Loucy (cell line): ENCODE measurements around the gene CELF4.

Experiments used
- EZH2phosphoT487 ChIP-seq: fragments of 200-600 bp; IDR thresholded peaks from 2 replicates; pipeline ENCODE4 v1.6.1; 2018; ENCODE audit warnings: antibody characterized with exemption, mild to moderate bottlenecking, moderate library complexity, borderline replicate concordance
- TF ChIP-seq, protein P1 (sequence below): fragments of 200-600 bp; sonication (generic); conservative IDR thresholded peaks from 2 replicates; pipeline ENCODE4 v1.5.1; 2014; ENCODE audit warnings: mild to moderate bottlenecking, antibody characterized with exemption, low read length

DNA sequence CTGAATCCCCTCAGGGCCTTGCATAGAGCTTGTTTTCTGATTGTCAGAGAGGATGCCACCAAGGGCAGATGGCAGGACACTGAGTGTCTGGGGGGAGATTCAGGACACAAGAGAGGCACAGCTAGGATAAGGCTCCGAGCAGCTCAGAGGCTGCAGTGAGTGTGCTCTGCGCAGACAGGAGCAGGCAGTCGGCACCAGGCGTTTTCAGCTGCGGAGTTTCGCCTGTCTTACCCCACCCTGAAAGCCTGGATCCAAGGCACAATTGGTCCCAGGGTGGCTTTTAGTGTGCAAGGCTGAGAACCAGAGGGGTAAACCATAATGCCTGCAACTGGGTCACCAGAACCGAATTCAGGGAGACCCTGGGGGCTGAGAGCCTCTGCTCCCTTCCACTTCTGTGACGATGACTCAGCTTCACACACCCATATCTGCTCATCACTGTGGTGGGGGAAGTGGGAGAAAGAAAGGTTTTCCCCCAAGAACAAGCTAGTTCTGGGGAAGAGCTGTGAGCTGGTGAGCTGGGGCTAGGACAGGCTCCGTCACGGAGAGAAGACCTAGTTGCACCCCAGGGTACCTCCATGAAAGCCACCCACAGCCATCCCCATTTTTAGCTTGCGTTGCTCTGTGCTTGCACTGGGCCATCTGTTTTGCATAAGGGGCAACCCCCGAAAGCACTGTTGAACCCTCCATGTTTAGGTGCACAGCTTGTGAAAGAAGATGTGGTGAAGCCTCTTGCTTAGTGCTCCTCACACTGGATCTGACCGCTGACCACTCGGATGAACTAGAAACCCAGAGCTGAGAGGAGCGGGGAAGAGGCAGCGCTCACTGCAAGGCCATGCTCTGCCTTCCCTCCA is 173.7 kb downstream of the CELF4 start:
- TF ChIP-seq, protein P1, sequence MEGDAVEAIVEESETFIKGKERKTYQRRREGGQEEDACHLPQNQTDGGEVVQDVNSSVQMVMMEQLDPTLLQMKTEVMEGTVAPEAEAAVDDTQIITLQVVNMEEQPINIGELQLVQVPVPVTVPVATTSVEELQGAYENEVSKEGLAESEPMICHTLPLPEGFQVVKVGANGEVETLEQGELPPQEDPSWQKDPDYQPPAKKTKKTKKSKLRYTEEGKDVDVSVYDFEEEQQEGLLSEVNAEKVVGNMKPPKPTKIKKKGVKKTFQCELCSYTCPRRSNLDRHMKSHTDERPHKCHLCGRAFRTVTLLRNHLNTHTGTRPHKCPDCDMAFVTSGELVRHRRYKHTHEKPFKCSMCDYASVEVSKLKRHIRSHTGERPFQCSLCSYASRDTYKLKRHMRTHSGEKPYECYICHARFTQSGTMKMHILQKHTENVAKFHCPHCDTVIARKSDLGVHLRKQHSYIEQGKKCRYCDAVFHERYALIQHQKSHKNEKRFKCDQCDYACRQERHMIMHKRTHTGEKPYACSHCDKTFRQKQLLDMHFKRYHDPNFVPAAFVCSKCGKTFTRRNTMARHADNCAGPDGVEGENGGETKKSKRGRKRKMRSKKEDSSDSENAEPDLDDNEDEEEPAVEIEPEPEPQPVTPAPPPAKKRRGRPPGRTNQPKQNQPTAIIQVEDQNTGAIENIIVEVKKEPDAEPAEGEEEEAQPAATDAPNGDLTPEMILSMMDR = no peak
- TF ChIP-seq EZH2phosphoT487 = no peak
